ENCODE data around the gene SPATS2.

The SPATS2 gene

GRCh38 chr12:49338830-49339463 lies 28.3 kb upstream of the SPATS2 start:
- TF ChIP-seq POLR2AphosphoS5 (IDR thresholded peaks at IDR 0.05; ENCODE audit: low read depth, low read length) (no peak), TAF1 (IDR thresholded peaks at IDR 0.05; ENCODE audit: borderline replicate concordance, insufficient read depth, low read length) (no peak), FOXP2 (optimal IDR thresholded peaks at IDR 0.05; ENCODE audit: borderline replicate concordance, extremely low read depth, extremely low read length, insufficient read depth) (no peak), SIN3A (IDR thresholded peaks at IDR 0.05; ENCODE audit: borderline replicate concordance, insufficient read depth, low read length) (no peak)
- TF ChIP-seq, protein P1, sequence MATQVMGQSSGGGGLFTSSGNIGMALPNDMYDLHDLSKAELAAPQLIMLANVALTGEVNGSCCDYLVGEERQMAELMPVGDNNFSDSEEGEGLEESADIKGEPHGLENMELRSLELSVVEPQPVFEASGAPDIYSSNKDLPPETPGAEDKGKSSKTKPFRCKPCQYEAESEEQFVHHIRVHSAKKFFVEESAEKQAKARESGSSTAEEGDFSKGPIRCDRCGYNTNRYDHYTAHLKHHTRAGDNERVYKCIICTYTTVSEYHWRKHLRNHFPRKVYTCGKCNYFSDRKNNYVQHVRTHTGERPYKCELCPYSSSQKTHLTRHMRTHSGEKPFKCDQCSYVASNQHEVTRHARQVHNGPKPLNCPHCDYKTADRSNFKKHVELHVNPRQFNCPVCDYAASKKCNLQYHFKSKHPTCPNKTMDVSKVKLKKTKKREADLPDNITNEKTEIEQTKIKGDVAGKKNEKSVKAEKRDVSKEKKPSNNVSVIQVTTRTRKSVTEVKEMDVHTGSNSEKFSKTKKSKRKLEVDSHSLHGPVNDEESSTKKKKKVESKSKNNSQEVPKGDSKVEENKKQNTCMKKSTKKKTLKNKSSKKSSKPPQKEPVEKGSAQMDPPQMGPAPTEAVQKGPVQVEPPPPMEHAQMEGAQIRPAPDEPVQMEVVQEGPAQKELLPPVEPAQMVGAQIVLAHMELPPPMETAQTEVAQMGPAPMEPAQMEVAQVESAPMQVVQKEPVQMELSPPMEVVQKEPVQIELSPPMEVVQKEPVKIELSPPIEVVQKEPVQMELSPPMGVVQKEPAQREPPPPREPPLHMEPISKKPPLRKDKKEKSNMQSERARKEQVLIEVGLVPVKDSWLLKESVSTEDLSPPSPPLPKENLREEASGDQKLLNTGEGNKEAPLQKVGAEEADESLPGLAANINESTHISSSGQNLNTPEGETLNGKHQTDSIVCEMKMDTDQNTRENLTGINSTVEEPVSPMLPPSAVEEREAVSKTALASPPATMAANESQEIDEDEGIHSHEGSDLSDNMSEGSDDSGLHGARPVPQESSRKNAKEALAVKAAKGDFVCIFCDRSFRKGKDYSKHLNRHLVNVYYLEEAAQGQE (IDR thresholded peaks at IDR 0.05; ENCODE audit: insufficient read depth in 1 of 2, low read depth in 2 of 2, low read length in 2 of 2): no peak

GRCh38 chr12:49339464-49339861 lies 27.8 kb upstream of the SPATS2 start:
- TF ChIP-seq TAF1 (IDR thresholded peaks at IDR 0.05; ENCODE audit: borderline replicate concordance, insufficient read depth, low read length) (no peak), POLR2AphosphoS5 (IDR thresholded peaks at IDR 0.05; ENCODE audit: low read depth, low read length) (no peak), SIN3A (IDR thresholded peaks at IDR 0.05; ENCODE audit: borderline replicate concordance, insufficient read depth, low read length) (no peak), FOXP2 (optimal IDR thresholded peaks at IDR 0.05; ENCODE audit: borderline replicate concordance, extremely low read depth, extremely low read length, insufficient read depth) (no peak)
- TF ChIP-seq, protein P1 (IDR thresholded peaks at IDR 0.05; ENCODE audit: insufficient read depth in 1 of 2, low read depth in 2 of 2, low read length in 2 of 2): no peak

DNA sequence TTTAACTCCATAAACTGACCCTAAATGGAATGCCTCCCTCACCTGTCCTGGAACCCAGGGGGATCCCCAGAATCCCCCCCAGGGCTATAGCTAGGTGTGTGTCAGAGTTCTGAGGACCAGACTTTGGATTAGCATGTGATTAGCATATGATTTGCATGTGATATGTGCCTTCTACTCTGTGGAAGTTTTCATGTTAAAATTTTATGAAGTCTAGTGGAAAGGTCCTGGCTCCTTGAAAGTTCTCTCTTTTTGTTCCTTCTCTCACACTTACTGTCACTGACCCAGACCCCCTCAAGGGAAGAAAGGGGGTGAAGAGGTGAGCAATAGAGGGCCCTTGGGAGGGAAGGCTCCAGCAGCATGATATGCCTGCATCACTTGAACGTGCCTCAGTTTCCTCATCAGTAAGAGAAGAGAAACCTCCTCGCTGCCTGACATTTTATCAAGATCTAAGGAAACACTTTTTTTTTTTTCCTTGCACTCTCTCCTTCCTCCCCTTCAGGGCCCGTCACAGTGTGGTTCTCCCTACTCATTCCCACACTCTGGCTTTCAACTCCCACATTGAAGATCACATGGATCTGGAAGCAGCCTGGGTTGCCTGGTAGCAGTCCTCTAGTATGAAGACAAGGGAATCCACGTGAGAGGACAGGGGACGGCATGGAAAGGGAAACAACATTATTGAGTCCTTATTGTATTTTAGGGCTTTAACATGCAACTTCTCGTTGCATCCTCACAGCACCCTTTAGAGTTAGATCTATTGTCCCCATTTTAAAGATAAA lies 27.0 kb upstream of the SPATS2 start:
- TF ChIP-seq TAF1 (IDR thresholded peaks at IDR 0.05; ENCODE audit: borderline replicate concordance, insufficient read depth, low read length) (no peak), POLR2AphosphoS5 (IDR thresholded peaks at IDR 0.05; ENCODE audit: low read depth, low read length) (no peak), FOXP2 (optimal IDR thresholded peaks at IDR 0.05; ENCODE audit: borderline replicate concordance, extremely low read depth, extremely low read length, insufficient read depth) (no peak), SIN3A (IDR thresholded peaks at IDR 0.05; ENCODE audit: borderline replicate concordance, insufficient read depth, low read length) (no peak)
- TF ChIP-seq, protein P1 (IDR thresholded peaks at IDR 0.05; ENCODE audit: insufficient read depth in 1 of 2, low read depth in 2 of 2, low read length in 2 of 2): no peak

DNA sequence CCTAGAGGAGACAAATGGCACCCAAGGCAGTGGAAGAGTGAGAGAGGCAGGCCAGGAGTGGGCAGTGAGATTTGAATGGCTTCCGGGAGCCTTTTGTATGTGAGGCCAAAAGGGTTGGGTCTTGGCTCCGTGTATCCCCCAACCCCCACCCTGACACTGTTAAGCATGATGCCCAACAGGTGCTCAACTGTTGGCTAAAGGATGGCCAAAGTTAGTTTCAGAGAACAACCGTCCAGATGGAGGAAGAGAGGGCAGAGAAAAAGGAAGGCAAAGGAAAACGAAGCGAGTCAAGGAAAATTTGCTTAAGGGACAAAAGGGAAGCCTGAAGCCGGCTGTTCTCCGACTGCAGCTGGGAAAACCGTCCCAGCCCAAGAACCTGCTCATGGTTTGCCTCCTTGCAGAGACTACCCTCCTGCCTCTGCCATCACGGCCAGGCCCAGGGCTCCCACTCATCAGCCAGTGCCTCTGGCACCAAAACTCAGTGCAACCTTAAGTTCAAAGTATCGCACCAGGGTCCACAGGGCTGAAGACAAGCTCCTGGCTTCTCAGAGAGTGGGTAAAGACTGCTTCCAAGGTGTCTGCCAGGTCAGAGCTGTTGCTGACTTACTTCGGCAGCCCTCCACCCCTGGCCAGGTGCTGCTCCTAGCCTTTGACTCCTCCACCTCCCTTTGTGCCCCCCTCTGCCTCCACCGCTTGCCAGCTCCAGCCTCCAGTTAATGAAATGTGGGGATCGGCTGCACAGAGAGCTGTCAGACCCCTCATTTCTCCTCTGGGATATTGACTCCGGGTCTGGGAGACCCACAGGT lies 26.1 kb upstream of the SPATS2 start:
- TF ChIP-seq FOXP2 (optimal IDR thresholded peaks at IDR 0.05; ENCODE audit: borderline replicate concordance, extremely low read depth, extremely low read length, insufficient read depth) (no peak), TAF1 (IDR thresholded peaks at IDR 0.05; ENCODE audit: borderline replicate concordance, insufficient read depth, low read length) (no peak), SIN3A (IDR thresholded peaks at IDR 0.05; ENCODE audit: borderline replicate concordance, insufficient read depth, low read length) (no peak), POLR2AphosphoS5 (IDR thresholded peaks at IDR 0.05; ENCODE audit: low read depth, low read length) (no peak)
- TF ChIP-seq, protein P1 (IDR thresholded peaks at IDR 0.05; ENCODE audit: insufficient read depth in 1 of 2, low read depth in 2 of 2, low read length in 2 of 2): no peak

All from PFSK-1 (cell line).